ENCODE results near the gene GPX2. TPM values are rescaled to one million over a fixed set of nuclear protein-coding genes. Genes with fewer than 3 reads are reported as not detected.

Gene GPX2
- total and polyA plus RNA-seq, 10 of the 15 experiments (the other 5 are each of a cell fraction or from before 2014, with no cell fraction given) = not detected

- Histone ChIP-seq H3K9me3 (replicated peaks; ENCODE audit: control insufficient read depth, insufficient read depth, low read length) (no peaks in the 10 kb centered on the region), H4K20me1 (ENCODE audit: control insufficient read depth, insufficient read depth) (no peaks in the 10 kb centered on the region), H3K27me3 (replicated peaks in 1 of 2; ENCODE audit: control insufficient read depth in 2 of 2, insufficient read depth in 2 of 2, low read length in 1 of 2) (peaks cover 2 to 7% of the 10 kb centered on the region in 2 experiments), H3K27ac (ENCODE audit: control insufficient read depth, insufficient read depth) (no peak overlapping the region), H3K79me2 (ENCODE audit: control insufficient read depth, insufficient read depth, low read length) (no peaks in the 10 kb centered on the region), H2AFZ (ENCODE audit: control insufficient read depth, low read depth, low read length) (no peak overlapping the region), H3K4me1 (ENCODE audit: control insufficient read depth, insufficient read depth, low read length) (no peaks in the 10 kb centered on the region), H3K9ac (ENCODE audit: control insufficient read depth, insufficient read depth, low read length) (no peak overlapping the region), H3K36me3 (ENCODE audit: control insufficient read depth in 2 of 2, insufficient read depth in 2 of 2, low read length in 1 of 2) (no peaks in the 10 kb centered on the region), H3K4me2 (ENCODE audit: control insufficient read depth, insufficient read depth) (no peak overlapping the region), H3K4me3 (no peak overlapping the region)
- ChIA-PET SMC1A (ENCODE audit: uncharacterized antibody, unreplicated experiment) (no interaction called here), CTCF (interaction anchor here (0.8 to 2.1 kb wide), 4 partner anchors 77 to 242 kb away, joined by 3 to 7 read pairs (median 3); no protein-coding TSS in a partner anchor), RAD21 (ENCODE audit: unreplicated experiment) (no interaction called here), POLR2A (interaction anchor here (0.5 kb wide), 1 partner anchor 9 kb away, joined by 7 read pairs; no protein-coding TSS in a partner anchor)
- DNase-seq (ENCODE audit: low read depth, low spot score) (no peak), FAIRE-seq (no peak), ATAC-seq (no peak)
- intact Hi-C loops (cut with micrococcal nuclease; ENCODE audit: unreplicated experiment) = no loop called here
- no peak for TF ChIP-seq USF1 (IDR thresholded peaks at IDR 0.05; ENCODE audit: borderline replicate concordance, extremely low read length, insufficient read depth, low read depth, low read length)
- TF ChIP-seq FOS (IDR thresholded peaks at IDR 0.05; ENCODE audit: borderline replicate concordance, extremely low read depth, insufficient read length) = no peak
- TF ChIP-seq NR2F1 (conservative IDR thresholded peaks at IDR 0.05) = no peak
- no peak for TF ChIP-seq IKZF1 (conservative IDR thresholded peaks at IDR 0.05)
- TF ChIP-seq NFYB (IDR thresholded peaks at IDR 0.05; ENCODE audit: insufficient read depth, low read depth, low read length) = no peak
- no peak for TF ChIP-seq TCF12 (IDR thresholded peaks at IDR 0.05; ENCODE audit: low read depth, low read length)
- no peak for TF ChIP-seq HDAC6 (IDR thresholded peaks at IDR 0.05; ENCODE audit: unreplicated experiment)
- no peak for TF ChIP-seq IRF5 (IDR thresholded peaks at IDR 0.05; ENCODE audit: borderline replicate concordance)
- TF ChIP-seq RBBP5 (conservative IDR thresholded peaks at IDR 0.05) = no peak
- in situ Hi-C loops (cut with MboI) = no loop called here
- no TSS peak for BruUV-seq (replicated peaks)
- WGBS (ENCODE audit: insufficient coverage, insufficient replicate concordance, low lambda C conversion rate, missing lambda C conversion rate) = 62% methylated on average over 6 of the region's 6 CpGs
These were observed 26.1 kb upstream of the GPX2 start for GRCh38 chr14:64968651-64969050.

All from GM12878 (cell line).